NCI-H128 (cell line): ENCODE data around the gene DNHD1.
A peak's percentile ranks its signal among the peaks of the same experiment; 100 is the strongest.

Experiments
- DNase-seq: peaks from one replicate; lab custom pipeline; 2025; ENCODE audit not compliant: unreplicated experiment; lab: John Stamatoyannopoulos, UW

DNHD1 gene

GRCh38 chr11:6563121-6563619 lies 66.1 kb downstream of the DNHD1 start:
- no peak for DNase-seq

DNA sequence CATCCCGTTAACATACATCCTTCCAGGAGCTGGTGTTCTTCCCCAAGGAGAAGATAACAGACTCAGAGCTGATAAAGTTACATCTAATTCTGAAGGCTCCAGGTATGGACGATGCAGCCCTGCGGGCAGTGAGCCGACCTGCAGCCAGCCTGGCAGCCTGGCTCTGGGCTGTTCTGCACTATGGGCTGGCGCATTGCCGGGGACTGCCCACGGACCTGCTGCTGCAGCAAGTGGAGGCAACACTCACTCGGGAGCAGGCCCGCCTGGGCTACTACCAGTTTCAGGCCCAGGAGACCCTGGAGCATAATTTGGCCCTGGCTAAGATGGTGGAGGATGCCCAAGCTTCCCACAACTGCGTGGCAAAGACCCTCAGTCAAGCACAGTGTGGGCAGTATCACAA lies 66.6 kb downstream of the DNHD1 start:
- DNase-seq, result no peak

- DNase-seq, result no peak
These were observed 68.2 kb downstream of the DNHD1 start for GRCh38 chr11:6565325-6565724.

DNA sequence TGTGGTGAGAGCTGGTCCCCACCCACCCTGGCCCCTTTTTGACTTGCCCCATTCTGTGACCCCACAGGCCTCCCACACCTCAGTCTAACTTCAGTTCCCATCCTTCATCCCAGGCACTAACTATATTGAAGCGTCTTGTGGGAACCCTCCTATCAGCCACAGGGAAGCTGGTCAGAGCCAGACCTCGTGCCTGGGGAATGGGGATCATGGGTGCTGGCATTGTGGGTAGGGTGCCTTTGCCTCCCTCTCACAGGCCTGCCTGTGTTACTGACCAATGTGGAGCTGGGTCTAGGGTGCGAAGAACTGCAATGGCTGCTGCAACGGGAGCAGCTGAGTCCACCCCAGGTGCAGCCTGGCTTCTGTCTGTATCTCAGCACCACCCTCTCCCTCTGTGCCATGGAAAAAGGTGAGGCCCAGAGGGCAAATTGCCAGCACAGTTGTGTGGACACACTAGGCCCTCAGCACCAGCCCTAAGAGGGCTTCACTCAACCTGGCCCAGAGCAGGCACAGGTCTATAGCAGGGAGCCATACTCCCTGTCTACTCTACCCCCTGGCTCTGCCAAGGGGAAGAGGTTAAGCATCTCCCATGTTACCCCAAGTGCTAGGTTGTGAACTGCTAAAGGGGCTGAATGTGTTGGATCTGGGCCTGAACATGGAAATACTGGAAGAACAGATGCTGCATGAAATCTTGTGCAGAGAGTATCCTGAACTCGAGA lies 69.1 kb downstream of the DNHD1 start:
- no peak for DNase-seq

GRCh38 chr11:6566704-6567370 lies 69.8 kb downstream of the DNHD1 start:
- no peak for DNase-seq

DNA sequence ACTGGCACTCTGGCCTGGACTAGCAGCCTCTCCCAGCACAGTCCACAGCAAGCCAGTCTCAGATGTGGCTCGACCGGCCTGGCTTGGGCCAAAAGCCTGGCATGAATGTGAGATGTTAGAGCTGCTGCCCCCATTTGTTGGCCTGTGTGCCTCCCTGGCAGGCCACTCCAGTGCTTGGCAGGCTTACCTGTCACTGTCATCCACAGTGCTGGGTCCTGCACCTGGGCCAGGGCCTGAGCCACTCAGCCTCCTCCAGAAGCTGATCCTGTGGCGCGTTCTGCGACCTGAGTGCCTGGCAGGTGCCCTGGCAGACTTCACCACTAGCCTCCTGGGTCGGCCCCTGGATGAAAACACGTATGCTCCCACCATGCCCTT lies 70.3 kb downstream of the DNHD1 start:
- DNase-seq, result no peak

- no peak for DNase-seq
These were observed 71.3 kb downstream of the DNHD1 start for GRCh38 chr11:6568191-6568918.

- DNase-seq, result no peak
These were observed 72.6 kb downstream of the DNHD1 start for GRCh38 chr11:6569706-6570105.

GRCh38 chr11:6570691-6571427 lies 73.8 kb downstream of the DNHD1 start:
- DNase-seq, result no peak

DNA sequence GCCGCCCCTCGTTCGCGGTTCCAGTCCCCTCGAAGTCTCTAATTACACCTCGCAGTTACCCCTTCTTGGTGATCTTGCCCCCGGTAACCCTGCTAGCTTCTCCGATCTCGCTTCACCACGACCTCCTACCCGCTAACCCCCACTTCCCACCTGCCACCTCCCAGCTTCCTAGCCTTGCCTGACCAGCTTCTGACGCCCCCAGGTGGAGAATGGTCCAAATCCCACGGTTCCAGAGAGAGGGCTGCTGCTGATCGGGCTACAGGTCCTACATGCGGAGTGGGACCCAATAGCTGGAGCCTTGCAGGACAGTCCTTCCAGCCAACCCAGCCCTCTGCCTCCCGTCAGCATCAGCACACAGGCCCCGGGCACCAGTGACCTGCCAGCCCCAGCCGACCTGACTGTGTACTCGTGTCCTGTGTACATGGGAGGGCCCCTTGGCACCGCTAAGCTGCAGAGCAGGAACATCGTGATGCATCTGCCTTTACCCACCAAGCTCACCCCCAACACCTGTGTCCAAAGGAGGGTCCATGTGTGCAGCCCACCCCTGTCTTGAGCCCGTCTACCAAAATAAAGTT lies 74.4 kb downstream of the DNHD1 start:
- DNase-seq, result no peak

GRCh38 chr11:6572215-6572614 lies 75.1 kb downstream of the DNHD1 start:
- no peak for DNase-seq

DNA sequence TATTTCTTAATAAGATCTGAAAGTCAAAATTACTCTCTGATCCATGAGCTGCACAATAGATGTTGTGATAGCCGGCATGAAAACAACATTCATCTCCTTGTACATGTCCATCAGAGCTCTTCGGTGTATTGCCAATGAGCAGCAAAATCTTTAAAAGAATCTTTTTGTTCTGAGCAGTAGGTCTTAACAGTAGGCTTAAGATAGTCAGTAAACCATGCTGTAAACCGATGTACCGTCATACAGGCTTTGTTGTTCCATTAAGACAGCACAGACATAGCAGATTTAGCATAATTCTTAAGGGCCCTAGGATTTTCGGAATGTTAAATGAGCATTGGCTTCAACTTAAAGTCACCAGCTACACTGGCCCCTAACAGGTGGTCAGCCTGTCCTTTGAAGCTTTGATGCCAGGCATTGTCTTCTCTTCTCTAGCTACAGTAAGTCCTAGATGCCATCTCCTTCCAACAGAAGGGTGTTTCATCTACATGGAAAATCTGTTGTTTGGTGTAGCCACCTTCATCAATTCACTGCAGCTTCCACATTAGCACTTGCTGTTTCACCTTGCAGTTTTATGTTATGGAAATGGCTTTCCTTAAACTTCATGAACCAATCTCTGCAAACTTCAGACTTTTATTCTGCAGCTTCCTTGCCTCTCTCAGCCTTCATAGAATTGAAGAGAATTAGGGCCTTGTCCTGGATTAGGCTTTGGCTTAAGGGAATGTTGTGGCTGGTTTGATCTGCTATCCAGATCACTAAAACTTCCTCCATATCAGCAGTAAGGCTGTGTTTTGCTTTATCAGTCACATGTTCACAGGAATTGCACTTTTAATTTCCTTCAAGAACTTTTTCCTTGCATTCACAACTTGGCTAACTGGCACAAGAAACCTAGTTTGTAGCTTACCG lies 78.0 kb downstream of the DNHD1 start:
- DNase-seq, result no peak

- peak; percentile 30 for DNase-seq
These were observed 79.6 kb downstream of the DNHD1 start for GRCh38 chr11:6576471-6577373.

- DNase-seq, result no peak
These were observed 81.1 kb downstream of the DNHD1 start for GRCh38 chr11:6578134-6578533.

- DNase-seq, result no peak
These were observed 82.6 kb downstream of the DNHD1 start for GRCh38 chr11:6579681-6580080.

DNA sequence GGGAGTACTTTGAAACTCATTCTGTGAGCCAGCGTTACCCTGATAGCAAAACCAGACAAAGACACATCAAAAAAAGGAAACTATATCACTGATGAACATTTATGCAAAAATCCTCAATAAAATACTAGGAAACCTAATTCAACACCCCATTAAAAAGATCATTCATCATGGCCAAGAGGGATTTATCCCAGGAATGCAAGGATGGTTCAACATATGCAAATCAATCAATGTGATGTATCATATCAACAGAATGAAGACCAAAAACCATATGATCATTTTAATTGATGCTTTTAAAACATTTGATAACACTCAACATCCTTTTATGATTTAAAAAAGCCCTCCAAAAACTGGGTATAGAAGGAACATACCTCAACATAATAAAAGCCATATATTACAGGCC lies 86.5 kb downstream of the DNHD1 start:
- DNase-seq, result no peak

- no peak for DNase-seq
These were observed 87.4 kb downstream of the DNHD1 start for GRCh38 chr11:6584528-6584927.

DNA sequence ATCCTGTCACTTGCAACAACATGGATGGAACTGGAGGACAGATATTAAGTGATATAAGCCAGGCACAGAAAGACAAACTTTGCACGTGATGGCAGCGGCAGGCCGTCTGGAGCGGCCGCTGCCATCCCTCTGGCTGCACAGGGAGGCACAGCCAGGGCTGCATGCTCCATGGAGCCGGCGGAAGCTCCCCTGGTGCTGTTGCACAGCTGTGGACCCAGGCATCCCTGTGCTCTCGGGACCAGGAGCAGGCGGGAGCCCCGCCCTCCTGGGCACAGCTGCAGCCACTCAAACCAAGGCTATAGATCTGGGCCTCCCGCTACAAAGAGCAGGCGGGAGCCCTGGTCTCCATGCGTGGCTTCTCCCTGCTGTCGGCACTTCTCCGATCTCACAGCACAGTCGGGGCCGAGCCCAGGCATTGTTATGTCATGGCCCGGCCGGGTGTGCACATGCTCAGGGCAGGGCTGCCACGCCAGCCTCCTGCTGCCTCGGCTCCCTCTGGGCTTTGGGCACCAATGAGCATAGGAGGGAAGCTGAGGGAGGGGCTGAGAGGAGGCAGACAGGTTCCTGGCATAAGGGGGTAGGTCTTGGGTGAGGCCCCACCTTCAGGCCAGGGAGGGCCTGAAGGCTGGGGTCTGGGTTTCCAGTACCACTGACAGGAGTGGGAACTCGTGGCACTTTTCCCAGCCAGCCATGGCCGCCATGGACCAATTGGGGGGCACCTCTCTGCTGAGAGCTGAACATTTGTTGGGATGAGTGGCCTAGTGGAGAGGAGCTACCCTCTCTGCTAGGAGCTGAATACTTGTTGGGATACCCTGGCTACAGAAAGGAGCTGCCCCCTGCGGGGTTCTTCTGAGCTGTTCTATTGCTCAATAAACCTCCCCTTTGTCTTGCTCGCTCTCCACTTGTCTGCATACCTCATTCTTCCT lies 89.6 kb downstream of the DNHD1 start:
- DNase-seq, result no peak
